ENCODE results near the gene DIPK1C. TPM values are rescaled to one million over a fixed set of nuclear protein-coding genes. Genes with fewer than 3 reads are reported as not detected.

The DIPK1C gene
- total RNA-seq, 1 donor from 2014 or later: not detected

- no peak for DNase-seq (ENCODE audit: low read depth)
Measured at GRCh38 chr18:74422541-74422940, 34.6 kb downstream of the DIPK1C start.

GRCh38 chr18:74420926-74421325, 36.2 kb downstream of the DIPK1C start:
- no peak for DNase-seq (ENCODE audit: low read depth)

GRCh38 chr18:74420481-74420880, 36.6 kb downstream of the DIPK1C start:
- no peak for DNase-seq (ENCODE audit: low read depth)

- no peak for DNase-seq (ENCODE audit: low read depth)
Measured at GRCh38 chr18:74419761-74420160, 37.3 kb downstream of the DIPK1C start.

- no peak for DNase-seq (ENCODE audit: low read depth)
Measured at GRCh38 chr18:74418023-74418422, 39.1 kb downstream of the DIPK1C start.

- DNase-seq (ENCODE audit: low read depth): no peak
Measured at GRCh38 chr18:74416124-74416523, 41.0 kb downstream of the DIPK1C start.

- DNase-seq (ENCODE audit: low read depth): no peak
Measured at GRCh38 chr18:74414953-74415515, 42.1 kb downstream of the DIPK1C start.

GRCh38 chr18:74413836-74414235, 43.3 kb downstream of the DIPK1C start:
- no peak for DNase-seq (ENCODE audit: low read depth)

GRCh38 chr18:74412116-74412880, 44.8 kb downstream of the DIPK1C start:
- DNase-seq (ENCODE audit: low read depth): no peak

- DNase-seq (ENCODE audit: low read depth): no peak
Measured at GRCh38 chr18:74411475-74411874, 45.6 kb downstream of the DIPK1C start.

- DNase-seq (ENCODE audit: low read depth): no peak
Measured at GRCh38 chr18:74410441-74410992, 46.6 kb downstream of the DIPK1C start.

GRCh38 chr18:74407888-74408287, 49.2 kb downstream of the DIPK1C start:
- DNase-seq (ENCODE audit: low read depth): no peak

GRCh38 chr18:74402806-74403433, 54.2 kb downstream of the DIPK1C start:
- no peak for DNase-seq (ENCODE audit: low read depth)

GRCh38 chr18:74400813-74401212, 56.3 kb downstream of the DIPK1C start:
- DNase-seq (ENCODE audit: low read depth): no peak

- no peak for DNase-seq (ENCODE audit: low read depth)
Measured at GRCh38 chr18:74399091-74399887, 57.8 kb downstream of the DIPK1C start.

- DNase-seq (ENCODE audit: low read depth): no peak
Measured at GRCh38 chr18:74397572-74397971, 59.5 kb downstream of the DIPK1C start.

- peak; percentile 45 for DNase-seq (ENCODE audit: low read depth)
Measured at GRCh38 chr18:74396171-74397169, 60.6 kb downstream of the DIPK1C start.

- peak; percentile 18 for DNase-seq (ENCODE audit: low read depth)
Measured at GRCh38 chr18:74395648-74396154, 61.4 kb downstream of the DIPK1C start.

GRCh38 chr18:74395006-74395405, 62.1 kb downstream of the DIPK1C start:
- DNase-seq (ENCODE audit: low read depth): no peak

- DNase-seq (ENCODE audit: low read depth): no peak
Measured at GRCh38 chr18:74392323-74392722, 64.8 kb downstream of the DIPK1C start.

Measured in myocyte (in vitro differentiated cells).